ENCODE results near the gene RAB3IL1. TPM values are rescaled to one million over a fixed set of nuclear protein-coding genes. Genes with fewer than 3 reads are reported as not detected.

The RAB3IL1 gene
- total and polyA plus RNA-seq, 9 of the 15 experiments (the other 6 are each of a cell fraction or from before 2014, with no cell fraction given): 0.15 to 42.6 (median 15.5) TPM

DNA sequence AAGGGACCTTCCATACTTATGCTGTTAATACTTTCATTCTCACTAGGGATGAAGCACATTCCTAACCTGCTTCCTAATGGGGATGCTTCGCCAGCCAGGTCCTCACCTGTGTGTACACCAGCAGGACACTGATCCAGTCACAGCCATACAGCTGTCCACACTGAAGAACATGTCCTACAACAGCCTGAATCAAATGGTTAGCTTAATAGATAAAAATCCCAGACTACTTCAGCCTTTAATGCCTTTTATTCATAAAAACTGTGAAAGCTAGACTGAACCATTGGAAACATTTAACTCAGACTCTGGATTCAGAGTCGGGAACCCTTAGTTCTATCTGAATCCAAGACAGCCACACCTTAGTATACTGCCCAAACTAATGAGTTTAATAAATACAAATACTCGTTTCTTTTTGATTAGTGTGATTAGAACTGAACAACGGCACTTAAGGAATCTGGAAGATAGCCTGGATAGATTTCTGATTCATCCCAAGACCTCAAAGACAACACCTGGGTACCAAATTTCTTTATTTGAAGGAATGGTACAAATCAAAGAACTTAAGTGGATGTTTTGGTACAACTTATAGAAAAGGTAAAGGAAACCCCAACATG is 46.8 kb upstream of the RAB3IL1 start (continued):
- peak; percentile 97 for TF ChIP-seq AFF4 (CRISPR knock-in tag; IDR thresholded peaks at IDR 0.05)
- TF ChIP-seq FOXA3 (CRISPR knock-in tag; conservative IDR thresholded peaks at IDR 0.05 in 1 of 2, IDR thresholded peaks at IDR 0.05 in 1 of 2): peak in 1 of 2 experiments; percentile 3; a peak in 1 of 4 replicates
- TF ChIP-seq POLR3G (IDR thresholded peaks at IDR 0.05; ENCODE audit: extremely low read depth, insufficient read length, insufficient replicate concordance): no peak
- TF ChIP-seq CHAMP1 (IDR thresholded peaks at IDR 0.05): no peak
- 0 out of 2 replicates have a peak, but pooled peaks have one; percentile 9 for TF ChIP-seq POLR2G (IDR thresholded peaks at IDR 0.05; ENCODE audit: low read depth, low read length)
- TF ChIP-seq CLOCK (CRISPR knock-in tag; IDR thresholded peaks at IDR 0.05; ENCODE audit: borderline replicate concordance): no peak
- TF ChIP-seq TOE1 (IDR thresholded peaks at IDR 0.05; ENCODE audit: borderline replicate concordance): no peak
- no peak for TF ChIP-seq TOE1 (CRISPR knock-in tag; IDR thresholded peaks at IDR 0.05; ENCODE audit: borderline replicate concordance, low read depth)
- TF ChIP-seq ZNF696 (CRISPR knock-in tag; conservative IDR thresholded peaks at IDR 0.05): no peak
- peak; percentile 84; the same call in 1 of the 2 replicates for TF ChIP-seq TGIF2 (CRISPR knock-in tag; IDR thresholded peaks at IDR 0.05)
- 0 out of 2 replicates have a peak, but pooled peaks have one; percentile 1 for TF ChIP-seq NBN (IDR thresholded peaks at IDR 0.05; ENCODE audit: low read depth)
- no peak for TF ChIP-seq MAX (CRISPR knock-in tag; IDR thresholded peaks at IDR 0.05)
- TF ChIP-seq MLX (CRISPR knock-in tag; conservative IDR thresholded peaks at IDR 0.05): peak in 1 of 2 experiments; percentile 79; a peak in 2 of 4 replicates
- no peak for TF ChIP-seq USF2 (CRISPR knock-in tag; IDR thresholded peaks at IDR 0.05)

All from K562 (cell line).